Stimulated activated CD8-positive, alpha-beta memory T cell treated with anti-CD3 and anti-CD28 coated beads, Interleukin-4, amount 100 ng/mL, for 4 hours (primary cell): Measurements from ENCODE around the gene GNPTG.

Experiments
- DNase-seq, 2 donors: peaks; one replicate each; pipeline ENCODE4 v3.0.0-alpha.2; 2020; ENCODE audit warnings: low read depth in 2 of 2, low spot score in 1 of 2

GNPTG gene

DNA sequence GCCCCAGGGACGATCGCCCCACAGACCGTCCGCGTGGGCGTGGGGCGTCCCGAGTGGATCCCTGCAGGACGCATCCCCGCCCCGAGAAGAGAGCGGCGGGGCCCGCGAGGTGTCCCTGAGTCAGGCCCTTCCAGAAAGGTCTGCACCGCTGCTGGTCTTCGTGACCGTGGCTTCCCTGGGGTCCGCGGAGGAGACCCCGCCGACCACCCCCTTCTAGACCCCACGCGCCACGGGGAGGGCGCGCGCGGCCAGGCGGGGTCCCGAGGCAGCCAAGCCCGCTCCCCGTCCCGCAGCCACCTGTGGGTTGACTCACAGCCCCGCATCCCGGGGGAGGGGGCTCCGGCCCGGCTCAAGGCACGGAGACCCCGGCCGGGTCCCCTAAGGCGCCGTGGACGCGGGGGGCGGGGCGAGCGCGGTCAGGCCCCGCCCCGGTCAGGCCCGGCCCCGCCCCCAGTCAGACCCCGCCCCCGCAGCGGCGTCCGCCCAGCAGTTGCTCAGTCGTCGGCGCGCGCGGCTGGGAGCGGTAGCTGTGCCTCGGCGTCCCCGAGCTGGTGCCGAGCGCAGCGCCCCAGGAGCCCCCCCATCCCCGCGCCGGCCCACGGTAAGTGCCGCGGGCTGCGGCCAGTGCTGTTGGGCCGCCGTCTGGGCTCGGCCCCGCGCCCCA lies 18.4 kb upstream of the GNPTG start, which contains the start of gene BAIAP3:
Gene BAIAP3 (plus strand): TSS at position 497 of the 664 bp plus-strand sequence. CDS start 4,905 bp downstream, outside the sequence.
- no peak for DNase-seq

GRCh38 chr16:1333854-1334700 lies 17.7 kb upstream of the GNPTG start:
- DNase-seq, result no peak

DNA sequence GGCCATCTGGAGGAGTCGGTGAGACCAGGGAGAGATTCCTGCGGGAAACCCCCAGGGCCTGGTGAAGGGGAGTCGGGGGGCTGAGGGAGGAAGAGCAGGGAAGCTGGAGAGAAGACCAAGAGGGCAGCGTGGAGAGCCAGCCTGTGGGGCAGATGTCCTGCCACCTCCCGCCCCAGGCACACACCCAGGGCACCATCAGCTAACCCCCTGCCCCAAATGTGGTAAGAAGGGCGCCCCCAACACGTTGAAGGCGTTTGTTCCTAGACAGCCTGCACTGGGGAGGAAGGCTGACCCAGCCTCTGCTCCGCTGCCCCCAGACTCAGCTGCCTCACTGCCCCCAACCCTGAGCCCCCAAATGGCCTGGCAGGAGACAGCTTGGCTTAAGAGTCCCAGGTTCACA lies 17.0 kb upstream of the GNPTG start:
- DNase-seq, result no peak

DNA sequence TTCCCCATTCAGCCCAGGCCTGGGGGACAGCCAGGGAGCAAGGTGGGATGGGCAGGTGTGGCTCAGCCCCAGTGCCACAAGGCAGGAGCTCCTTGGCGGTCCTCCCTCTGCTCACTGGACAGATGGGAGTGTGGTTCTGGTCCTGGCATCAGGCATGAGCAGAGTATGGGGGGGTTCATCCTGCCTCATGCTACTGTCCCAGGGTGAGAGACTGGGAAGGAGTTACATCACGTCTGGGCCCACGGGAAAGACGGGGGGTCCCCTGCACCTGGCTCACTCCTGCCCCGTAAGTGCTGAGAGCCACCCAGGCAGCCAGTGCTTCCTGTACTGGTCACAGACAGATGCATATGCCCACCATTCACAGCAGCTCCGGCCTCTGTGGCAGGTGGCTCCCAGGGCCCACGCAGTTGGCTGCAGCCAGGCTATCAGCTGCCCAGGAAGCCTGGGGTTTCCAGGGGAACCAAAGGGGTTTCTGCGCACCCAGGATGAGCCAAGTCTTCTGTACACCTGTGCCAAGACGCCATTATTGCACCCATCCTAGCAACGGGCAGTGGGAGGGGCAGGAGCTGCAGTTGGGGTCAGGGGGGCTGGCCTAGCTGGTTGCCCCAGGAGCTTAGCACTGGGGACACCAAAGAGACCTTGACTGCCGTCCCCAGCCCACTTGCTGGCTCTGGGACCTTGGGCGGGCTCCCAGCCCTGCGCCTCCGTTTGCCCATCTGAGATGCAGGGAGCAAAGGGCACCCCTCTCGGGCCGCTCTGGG lies 16.3 kb upstream of the GNPTG start:
- DNase-seq, result no peak

- no peak for DNase-seq
Observed at GRCh38 chr16:1335996-1336395, 15.7 kb upstream of the GNPTG start.

- no peak for DNase-seq
Observed at GRCh38 chr16:1336619-1337018, 15.1 kb upstream of the GNPTG start.

DNA sequence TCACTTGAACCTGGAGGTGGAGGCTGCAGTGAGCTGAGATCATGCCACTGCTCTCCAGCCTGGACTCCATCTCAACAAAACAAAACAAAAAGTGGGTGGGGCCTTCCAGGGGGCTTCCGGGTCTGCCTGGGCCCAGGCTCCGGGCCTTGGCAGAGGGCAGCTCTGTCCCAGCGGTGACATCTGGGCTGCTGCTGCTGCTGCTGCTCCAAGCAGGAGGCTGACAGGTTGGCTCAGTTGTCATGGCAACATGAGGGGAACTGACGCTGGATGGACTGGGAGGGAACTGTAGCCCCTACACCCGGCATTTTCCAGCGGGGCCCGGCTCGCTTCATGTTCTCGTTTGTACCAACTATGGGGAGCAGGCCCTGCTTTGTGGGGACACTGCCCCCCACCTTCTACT lies 14.2 kb upstream of the GNPTG start:
- DNase-seq, result no peak

DNA sequence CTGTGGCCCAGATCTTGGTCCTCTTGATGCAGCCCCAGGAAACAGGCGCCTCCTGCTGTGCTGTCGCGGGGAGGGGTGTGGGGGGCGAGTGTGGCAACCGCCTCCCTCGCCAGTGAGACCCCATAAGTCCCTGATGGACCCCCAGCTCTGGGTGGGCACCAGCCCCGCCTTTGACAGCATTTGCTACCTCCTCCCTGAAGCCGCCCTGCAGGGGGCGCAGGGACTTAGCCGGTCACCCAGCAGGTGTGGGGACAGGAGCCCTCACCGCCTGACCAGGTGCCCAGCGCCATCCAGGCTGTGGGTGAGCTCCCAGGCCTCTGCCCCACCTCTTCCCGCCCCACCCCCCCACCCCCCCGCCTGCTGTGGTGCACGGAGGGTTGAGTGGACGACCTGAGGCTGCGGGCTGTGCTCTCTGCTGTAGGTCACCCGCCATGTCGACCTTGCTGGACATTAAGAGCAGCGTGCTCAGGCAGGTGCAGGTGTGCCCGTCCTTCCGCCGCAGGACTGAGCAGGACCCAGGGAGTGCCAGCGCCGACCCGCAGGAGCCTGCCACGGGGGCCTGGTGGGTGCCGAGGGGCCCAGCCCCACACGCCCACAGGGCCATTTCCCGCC lies 13.5 kb upstream of the GNPTG start:
- DNase-seq, result no peak

DNA sequence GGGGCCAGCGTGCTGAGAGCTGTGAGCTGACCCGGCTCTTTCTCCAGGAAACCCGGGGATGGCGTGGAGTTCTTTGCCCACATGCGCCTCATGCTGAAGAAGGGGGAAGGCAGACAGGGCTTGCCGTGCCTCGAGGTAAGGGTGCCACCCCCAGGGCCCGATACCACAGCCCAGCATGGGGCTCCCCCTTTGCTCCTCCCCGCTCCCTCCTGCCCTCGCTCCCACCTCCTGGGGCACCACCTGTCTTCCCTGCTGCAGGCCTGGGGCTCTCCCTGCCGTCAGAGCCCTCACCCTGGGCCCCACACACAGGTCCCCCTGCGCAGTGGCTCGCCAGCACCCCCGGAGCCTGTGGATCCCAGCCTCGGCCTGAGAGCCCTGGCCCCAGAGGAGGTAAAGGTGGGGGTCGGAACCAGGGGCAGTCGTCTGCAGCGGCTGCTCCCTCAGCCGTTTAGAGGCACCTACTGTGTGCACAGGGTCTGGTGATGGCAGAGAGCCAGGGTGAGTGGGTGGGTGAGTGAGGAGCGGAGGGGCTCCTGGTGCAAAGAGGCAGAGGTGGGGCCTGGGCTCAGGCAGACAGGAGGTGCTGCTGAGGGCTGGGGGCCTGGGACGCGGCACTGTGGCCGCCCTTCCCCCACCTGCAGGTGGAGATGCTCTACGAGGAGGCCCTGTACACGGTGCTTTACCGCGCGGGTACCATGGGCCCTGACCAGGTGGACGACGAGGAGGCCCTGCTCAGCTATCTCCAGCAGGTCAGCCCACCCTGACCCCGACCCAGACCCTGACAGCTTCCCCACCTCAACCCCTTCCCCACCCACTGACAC lies 12.7 kb upstream of the GNPTG start:
- DNase-seq, result no peak

- DNase-seq, result no peak
Observed at GRCh38 chr16:1340730-1341494, 10.8 kb upstream of the GNPTG start.

GRCh38 chr16:1341495-1342420 lies 10.0 kb upstream of the GNPTG start:
- no peak for DNase-seq

DNA sequence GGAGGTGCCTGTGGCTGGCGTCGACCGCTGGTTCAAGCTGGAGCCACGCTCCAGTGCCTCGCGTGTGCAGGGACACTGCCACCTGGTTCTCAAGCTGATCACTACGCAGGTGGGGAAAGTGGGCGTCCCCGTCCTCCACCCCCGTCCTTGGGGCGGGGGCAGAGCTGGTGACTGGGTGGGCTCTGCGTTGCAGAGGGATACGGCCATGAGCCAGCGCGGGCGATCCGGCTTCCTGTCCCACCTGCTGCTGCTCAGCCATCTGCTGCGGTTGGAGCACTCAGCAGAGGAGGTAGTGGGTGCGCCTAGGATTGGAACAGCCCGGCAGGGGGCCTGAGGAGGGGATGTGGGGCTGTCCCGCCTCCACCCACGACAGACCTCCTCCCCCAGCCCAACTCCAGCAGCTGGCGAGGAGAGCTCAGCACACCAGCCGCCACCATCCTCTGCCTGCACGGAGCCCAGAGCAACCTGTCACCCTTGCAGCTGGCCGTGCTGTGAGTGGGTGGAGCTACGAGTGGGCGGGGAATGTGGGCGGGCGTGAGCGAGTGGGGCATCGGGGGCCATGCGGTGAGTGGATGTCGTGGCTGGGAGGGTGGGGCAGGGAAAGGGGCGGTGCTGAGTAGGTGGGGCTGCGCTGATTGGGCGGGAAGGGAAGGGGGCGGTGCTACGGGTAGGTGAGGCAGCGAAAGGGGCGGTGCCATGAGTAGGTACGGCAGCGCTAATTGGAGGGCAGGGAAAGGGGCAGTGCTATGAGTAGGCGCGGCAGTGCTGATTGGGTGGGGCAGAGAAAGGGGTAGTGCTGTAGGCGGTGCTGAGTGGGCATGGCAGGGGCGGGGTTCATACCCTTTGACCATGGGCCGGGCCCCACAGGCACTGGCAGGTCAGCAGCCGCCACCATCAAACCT lies 9.0 kb upstream of the GNPTG start:
- DNase-seq, result peak; percentile 86 to 90

- DNase-seq, result no peak
Observed at GRCh38 chr16:1343428-1344242, 8.1 kb upstream of the GNPTG start.

- DNase-seq, result no peak
Observed at GRCh38 chr16:1344499-1344898, 7.2 kb upstream of the GNPTG start.

DNA sequence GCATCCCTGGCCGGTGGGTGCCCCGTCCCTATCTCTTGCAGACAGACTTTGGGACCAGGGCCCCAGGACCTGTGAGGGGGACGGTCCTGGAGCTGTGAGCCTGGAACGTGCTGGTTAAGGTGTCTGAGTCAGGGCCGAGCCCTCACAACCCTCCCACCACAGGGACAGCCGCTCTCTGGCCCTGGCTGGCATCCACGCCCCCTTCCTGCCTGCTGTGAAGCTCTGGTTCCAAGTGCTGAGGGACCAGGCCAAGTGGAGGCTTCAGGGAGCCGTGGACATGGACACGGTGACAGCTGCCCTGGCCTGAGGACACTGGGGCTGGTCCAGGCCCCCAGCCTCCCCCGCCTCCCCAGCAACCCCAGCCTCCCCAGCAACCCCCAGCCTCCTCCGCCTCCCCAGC lies 6.6 kb upstream of the GNPTG start:
- no peak for DNase-seq

GRCh38 chr16:1345651-1346421 lies 5.9 kb upstream of the GNPTG start:
- no peak for DNase-seq
